GM23248 (cell line): ENCODE measurements around the gene S100A3.

Source experiments
- EZH2 ChIP-seq: fragments of 200-600 bp; sonication (generic); IDR thresholded peaks from 2 replicates; pipeline ENCODE4 v1.6.1; 2018; ENCODE audit warnings: antibody characterized with exemption, mild to moderate bottlenecking; ENCODE audit not compliant: insufficient read depth, poor library complexity, severe bottlenecking
- EZH2phosphoT487 ChIP-seq: fragments of 200-600 bp; sonication (generic); IDR thresholded peaks from 2 replicates; pipeline ENCODE4 v1.6.1; 2018; ENCODE audit warnings: antibody characterized with exemption, moderate library complexity, mild to moderate bottlenecking, low read depth; ENCODE audit not compliant: insufficient read depth

DNA sequence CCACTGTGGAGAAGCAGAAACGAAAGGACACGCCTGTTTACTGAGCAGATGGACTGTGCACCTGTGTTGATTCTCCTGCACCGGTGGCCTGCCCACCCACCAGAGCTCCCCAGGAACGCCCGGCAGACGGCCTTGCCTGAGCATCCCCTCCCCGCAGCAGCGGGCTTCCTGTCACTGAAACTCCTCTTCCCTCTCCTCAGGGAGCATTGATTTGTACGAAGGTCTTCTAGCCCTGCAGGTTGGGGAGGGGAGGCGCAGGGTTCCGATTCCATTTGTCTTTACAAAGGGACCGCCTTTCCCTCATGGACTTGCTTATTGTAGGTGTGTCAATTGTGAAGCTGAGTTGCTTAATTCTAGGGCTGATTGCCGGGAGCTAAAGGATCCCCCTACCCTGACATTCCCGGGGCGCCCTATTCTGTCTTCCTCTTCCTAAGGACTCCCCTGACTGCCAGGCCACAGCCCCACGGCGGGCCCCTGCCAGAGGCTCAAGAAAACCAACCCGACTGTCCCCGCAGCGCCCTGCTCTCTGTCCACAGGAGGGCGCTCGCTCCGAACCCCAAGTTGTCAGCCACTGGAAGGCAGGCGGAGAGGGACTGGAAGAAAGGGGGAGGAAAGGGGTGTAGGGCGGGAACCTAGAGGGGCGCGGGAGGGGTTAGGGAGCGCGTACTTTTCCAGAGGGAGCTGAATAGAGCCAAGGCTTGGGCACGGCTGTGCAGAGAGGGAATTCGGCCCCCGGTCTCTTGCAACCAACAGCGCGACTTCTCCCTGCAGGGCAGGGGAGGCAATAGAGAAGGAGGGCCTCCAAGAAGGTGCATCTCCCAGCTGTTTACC, 16.1 kb downstream of the S100A3 start:
- TF ChIP-seq EZH2 (no peak), EZH2phosphoT487 (no peak)
